ENCODE results near the gene STX7.

STX7 gene

DNA sequence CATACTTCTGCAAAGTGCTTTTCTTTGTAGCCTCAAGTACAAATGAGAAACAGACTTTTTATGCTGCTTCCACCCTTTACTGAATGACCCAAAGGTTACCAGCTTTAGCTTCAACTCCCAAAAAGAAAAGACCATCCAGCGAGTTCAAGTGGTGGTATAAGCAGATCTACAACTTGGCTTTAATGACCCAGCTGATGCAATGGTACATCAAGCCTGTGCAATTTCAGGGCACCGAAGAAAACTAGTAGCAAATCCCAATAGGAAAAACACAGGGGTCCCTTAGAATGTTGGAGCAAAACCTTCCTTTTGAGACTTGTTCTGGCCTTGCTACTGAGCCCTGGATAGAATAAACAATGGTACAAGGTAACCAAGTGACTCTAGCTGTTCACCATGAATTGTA, 33.8 kb downstream of the STX7 start:
- TF ChIP-seq, protein P1, sequence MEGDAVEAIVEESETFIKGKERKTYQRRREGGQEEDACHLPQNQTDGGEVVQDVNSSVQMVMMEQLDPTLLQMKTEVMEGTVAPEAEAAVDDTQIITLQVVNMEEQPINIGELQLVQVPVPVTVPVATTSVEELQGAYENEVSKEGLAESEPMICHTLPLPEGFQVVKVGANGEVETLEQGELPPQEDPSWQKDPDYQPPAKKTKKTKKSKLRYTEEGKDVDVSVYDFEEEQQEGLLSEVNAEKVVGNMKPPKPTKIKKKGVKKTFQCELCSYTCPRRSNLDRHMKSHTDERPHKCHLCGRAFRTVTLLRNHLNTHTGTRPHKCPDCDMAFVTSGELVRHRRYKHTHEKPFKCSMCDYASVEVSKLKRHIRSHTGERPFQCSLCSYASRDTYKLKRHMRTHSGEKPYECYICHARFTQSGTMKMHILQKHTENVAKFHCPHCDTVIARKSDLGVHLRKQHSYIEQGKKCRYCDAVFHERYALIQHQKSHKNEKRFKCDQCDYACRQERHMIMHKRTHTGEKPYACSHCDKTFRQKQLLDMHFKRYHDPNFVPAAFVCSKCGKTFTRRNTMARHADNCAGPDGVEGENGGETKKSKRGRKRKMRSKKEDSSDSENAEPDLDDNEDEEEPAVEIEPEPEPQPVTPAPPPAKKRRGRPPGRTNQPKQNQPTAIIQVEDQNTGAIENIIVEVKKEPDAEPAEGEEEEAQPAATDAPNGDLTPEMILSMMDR (IDR thresholded peaks at IDR 0.05; ENCODE audit: control insufficient read depth, extremely low read depth, insufficient read depth): no peak
- DNase-seq (ENCODE audit: low read depth): no peak
- no peak overlapping the region for H3K4me3 ChIP-seq (ENCODE audit: low read depth, low read length)

GRCh38 chr6:132478674-132479073, 34.2 kb downstream of the STX7 start:
- TF ChIP-seq, protein P1 (IDR thresholded peaks at IDR 0.05; ENCODE audit: control insufficient read depth, extremely low read depth, insufficient read depth): no peak
- no peak for DNase-seq (ENCODE audit: low read depth)
- H3K4me3 ChIP-seq (ENCODE audit: low read depth, low read length): no peak overlapping the region

DNA sequence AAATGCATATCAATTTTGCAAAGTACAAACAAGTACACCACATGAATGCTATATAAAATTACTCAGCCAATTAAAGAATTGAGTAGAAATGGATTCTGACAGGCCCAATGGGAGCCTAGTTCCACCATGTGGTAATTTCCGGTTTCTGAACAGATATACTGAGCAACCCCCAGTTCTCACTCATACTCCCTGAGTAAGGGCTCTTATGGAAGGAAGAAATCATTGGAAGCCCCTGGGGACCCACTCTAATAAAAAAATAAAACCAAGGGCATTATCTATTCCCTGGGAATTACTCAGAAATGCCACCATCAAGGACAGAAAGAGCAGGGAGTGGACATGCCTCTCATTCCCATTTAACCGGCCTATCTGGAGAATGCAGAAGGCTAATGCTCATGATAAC, 34.6 kb downstream of the STX7 start:
- DNase-seq (ENCODE audit: low read depth): no peak
- TF ChIP-seq, protein P1 (IDR thresholded peaks at IDR 0.05; ENCODE audit: control insufficient read depth, extremely low read depth, insufficient read depth): no peak
- H3K4me3 ChIP-seq (ENCODE audit: low read depth, low read length): no peak overlapping the region

DNA sequence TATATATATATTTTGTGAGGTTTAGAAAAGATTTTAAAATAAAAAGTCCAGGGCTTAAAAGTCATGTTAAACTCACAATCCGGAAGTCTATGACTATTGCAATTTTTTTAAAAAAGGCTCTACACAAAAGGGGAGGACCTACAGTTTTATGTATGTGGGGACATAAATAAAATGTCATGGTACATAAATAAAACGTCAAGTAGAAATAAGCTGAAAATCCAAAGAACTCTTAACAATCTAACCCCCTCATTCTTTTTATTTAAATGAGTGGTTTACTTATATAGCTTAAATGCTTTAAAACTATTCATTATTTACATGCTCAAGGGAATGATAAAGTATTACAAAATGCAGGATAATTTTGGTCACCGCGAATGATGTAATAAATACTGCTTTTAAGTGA, 36.2 kb downstream of the STX7 start:
- TF ChIP-seq, protein P1 (IDR thresholded peaks at IDR 0.05; ENCODE audit: control insufficient read depth, extremely low read depth, insufficient read depth): no peak
- no peak overlapping the region for H3K4me3 ChIP-seq (ENCODE audit: low read depth, low read length)
- DNase-seq (ENCODE audit: low read depth): no peak

GRCh38 chr6:132475925-132476324, 37.0 kb downstream of the STX7 start:
- TF ChIP-seq, protein P1 (IDR thresholded peaks at IDR 0.05; ENCODE audit: control insufficient read depth, extremely low read depth, insufficient read depth): no peak
- no peak for DNase-seq (ENCODE audit: low read depth)
- no peak overlapping the region for H3K4me3 ChIP-seq (ENCODE audit: low read depth, low read length)

DNA sequence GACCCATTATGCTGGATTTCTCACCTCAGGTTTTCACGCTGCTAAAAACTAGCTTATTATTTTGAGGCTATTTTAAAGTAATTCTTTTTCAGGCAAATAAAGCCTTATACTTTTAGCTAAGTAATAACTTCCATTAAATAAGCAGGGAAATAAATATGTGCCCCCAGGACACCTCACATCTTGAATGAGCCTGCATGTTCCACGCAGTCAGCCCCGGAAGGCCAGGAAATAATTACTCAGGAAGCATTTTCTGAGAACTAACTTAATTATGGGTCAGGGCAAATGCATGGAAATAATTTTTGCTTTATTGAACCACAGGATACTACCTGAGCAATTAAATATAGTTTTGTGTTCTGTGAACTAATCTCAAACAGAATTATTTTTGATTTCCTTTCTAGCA, 41.1 kb downstream of the STX7 start:
- TF ChIP-seq, protein P1 (IDR thresholded peaks at IDR 0.05; ENCODE audit: control insufficient read depth, extremely low read depth, insufficient read depth): no peak
- no peak overlapping the region for H3K4me3 ChIP-seq (ENCODE audit: low read depth, low read length)
- no peak for DNase-seq (ENCODE audit: low read depth)

GRCh38 chr6:132466952-132467351, 46.0 kb downstream of the STX7 start:
- no peak overlapping the region for H3K4me3 ChIP-seq (ENCODE audit: low read depth, low read length)
- no peak for DNase-seq (ENCODE audit: low read depth)
- TF ChIP-seq, protein P1 (IDR thresholded peaks at IDR 0.05; ENCODE audit: control insufficient read depth, extremely low read depth, insufficient read depth): no peak
